Nucleus accumbens (tissue), 56 donors: ENCODE measurements around the gene ATP6V1G3.
"Not testable (repeated sequence)": the region's sequence is repeated elsewhere in the genome, so short reads cannot be mapped to it uniquely, and the experiment has no call there.

Experiments used
- DNase-seq, 56 donors: peaks; one replicate each; lab custom pipeline; 2025; lab: John Stamatoyannopoulos, UW

Gene ATP6V1G3

DNA sequence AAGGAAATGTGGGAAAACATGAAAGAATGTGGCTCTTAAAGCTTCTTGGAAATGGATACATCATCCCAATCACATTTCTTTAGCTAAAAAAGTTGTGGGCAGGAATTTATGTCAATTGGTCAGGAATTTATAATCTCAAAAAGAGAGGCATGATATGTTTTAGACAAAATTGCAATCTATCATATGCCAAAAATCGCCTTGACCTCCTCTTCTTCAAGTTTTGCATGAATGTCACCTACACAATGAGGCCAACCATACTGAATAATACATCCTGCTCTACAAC is 42.4 kb downstream of the ATP6V1G3 start:
- no peak for DNase-seq

DNA sequence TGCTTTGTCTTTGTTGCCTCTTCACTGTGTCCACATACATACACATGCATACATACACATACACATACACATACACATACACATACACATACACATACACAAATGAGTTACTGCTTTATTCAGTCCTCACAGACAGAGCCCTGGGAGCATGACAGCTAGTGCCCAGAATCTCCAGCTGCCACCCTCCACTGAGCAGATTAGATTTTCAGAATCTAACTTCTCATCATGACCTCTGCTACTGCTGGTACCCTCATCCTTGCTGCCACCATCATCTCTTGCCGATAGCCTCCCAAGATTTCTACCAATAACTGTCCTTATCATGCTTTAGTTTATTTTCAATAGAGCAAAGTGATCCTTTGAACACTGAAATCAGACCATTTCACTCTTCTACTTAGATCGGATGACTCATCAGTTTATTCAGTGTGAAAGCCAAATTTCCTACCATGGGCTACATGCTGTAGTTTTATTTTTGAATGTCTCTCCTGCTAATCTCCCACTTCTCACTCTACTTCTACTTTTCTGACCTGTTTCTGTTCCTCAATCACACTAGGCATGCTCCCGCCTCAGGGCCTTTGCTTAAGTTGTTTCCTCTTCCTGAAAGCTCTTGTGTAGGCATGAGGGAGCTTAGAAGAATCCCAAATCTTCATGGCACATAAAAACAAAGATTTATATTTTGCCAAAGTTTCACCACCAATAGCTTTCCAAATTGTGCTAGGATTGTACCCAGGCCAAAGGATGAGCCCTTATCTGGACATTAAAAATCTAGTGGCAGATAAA is 43.0 kb downstream of the ATP6V1G3 start:
- DNase-seq: peak in 1 of 56 donors; percentile 5

DNA sequence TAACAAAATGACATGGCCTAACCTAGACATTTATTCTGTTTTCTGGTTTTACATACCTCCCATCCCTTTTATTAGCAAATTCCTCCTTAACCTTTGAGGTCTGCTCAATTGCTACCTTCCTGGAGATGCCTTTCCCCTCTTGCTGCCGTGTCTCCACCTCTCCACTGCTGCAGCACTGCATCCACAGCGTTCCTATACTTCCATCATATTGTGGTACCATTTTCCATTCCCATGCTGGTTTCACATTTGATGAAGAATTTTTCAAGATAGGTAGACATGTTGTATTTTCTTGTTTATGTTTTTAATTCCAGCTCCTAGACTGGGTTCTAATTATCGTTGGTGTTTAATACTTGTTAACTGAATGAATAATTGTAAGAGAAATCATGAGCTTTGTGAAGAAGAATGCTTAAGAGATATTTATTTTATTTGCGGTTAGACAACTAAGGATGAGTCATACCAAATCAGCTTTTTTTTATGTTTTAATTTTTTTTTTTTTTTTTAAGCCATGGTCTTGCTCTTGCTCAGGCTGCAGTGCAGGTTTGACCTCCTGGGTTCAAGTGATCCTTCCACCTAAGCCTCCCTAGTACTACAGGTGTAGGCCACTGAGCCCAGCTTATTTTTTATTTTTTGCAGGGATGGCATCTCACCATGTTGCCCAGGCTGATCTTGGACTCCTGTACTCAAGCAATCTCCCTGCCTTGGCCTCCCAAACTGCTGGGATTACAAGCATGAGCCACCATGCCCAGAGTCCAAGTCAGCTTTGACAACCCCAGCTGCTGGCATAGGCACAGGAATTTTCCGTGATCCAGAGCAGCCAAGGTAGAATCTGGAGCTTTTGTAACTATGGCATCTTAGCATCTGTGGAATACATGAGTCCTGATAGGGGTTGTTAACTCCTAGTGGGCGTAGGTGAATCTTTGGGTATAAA is 44.0 kb downstream of the ATP6V1G3 start:
- no peak for DNase-seq

DNA sequence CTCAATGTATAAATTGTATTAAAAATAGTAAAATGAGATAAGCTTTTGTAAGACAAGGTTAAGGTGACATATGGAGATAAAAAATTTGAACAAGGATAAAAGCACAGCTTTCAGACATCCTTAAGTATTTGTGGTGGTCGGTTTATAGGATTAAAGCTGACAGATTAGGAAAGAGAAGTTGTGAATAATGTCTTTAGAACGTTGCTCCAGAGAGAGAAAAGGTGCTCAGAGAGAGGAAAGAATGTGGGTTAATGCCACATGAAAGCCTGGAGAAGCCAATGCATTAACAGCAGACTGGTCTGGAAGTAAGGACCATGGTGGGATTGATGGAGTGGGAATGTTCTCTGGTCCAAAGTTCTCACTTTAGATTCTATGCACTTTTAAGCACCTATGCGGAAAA is 44.8 kb downstream of the ATP6V1G3 start:
- no peak for DNase-seq

DNA sequence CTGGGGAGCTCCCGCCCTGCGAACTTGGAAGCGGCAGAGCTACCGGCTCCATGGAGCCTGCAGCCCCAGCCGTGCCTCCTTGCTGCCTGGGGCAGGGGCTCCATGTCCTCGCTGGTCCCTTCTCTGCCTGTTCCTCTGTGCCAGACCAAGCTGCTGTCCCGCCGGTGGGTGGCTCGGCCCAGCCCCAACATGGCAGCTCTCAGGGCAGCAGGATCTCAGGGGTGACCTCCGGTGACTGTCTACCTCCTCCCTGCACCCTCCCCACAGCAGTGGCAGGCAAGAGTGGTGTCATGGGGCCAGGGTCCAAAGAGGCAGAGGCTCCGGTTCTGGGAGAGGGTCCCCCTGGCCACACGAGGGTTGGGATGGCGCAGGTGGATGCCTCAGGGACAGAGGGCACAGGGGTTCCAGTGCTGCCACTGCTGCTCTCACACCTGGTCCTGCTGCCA is 45.8 kb downstream of the ATP6V1G3 start:
- no peak for DNase-seq

DNA sequence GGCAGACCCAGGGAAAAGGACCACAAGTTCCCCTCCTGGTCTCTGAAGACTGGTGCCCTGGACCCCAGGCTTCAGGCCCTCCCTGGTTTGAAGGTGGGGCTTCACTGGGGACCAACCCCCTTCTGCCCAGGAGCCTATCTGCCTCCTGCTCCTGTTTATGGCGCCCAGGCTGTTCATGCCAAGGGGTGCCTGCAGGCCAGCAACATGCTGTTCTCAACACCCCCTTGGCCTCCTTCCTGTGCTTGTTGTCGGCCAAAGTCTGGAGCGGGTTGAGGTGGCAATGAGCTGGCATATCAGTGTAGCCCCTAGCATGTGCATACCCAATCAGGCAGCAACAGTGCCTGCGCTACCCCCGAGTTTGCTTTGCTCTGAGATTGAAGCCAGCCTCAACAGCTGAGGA is 46.3 kb downstream of the ATP6V1G3 start:
- DNase-seq: no peak

DNA sequence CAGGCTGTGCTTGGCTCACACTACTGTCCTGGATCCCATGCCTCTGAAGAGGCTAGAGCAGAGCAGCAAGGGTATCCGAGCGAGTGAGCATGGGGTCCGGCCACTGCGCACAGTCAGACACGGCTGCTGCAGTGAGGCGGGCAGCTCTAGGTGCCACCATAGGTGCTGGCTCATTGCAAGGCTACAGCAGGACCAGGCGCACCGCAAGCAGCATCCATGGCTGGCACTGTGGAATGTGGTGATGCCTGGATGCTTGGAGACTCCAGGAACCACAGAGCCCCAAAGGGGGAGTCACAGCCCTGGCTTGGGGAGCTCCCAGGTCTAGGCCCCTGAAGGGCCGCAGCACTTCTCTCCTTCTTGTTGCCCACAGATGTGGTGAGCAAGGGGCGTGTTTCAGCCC is 47.2 kb downstream of the ATP6V1G3 start:
- no peak for DNase-seq

DNA sequence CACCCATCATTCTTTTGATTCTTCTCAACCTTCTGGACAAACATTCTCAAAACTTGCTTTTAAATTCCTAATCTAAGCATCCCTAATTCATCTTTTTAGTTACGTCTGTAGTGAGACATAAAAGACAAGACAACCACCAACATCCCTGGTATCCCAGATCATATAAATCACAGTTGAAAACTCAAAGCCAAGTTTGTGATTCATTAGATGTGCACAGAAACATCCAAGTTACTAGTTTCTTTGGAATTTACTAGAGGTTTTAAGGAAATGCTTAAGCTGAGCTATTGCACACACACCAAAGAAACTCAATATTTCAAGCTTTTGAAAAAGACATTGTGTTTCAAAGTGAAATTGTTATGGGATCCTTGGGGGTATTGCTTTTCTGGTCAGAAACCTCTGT is 47.6 kb downstream of the ATP6V1G3 start:
- DNase-seq: no peak

DNA sequence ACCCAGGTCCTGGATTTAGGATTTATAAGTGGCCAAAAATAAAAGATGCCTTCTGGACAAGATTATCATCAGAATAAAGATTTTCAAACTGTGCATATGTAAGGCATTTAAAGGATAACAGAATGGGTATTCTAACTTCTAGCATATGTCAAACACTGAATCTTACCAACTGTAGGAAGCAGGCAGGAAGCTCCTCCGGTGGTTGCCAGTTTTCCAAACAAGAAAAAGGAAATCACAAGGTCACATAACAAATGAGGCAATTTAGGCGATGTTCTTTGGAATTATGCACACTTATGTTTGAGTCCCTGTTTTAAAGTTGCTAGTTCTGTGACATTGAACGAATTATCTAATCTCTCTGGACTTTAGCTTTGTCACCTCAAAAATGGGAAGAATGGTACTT is 48.9 kb downstream of the ATP6V1G3 start:
- DNase-seq: no peak

DNA sequence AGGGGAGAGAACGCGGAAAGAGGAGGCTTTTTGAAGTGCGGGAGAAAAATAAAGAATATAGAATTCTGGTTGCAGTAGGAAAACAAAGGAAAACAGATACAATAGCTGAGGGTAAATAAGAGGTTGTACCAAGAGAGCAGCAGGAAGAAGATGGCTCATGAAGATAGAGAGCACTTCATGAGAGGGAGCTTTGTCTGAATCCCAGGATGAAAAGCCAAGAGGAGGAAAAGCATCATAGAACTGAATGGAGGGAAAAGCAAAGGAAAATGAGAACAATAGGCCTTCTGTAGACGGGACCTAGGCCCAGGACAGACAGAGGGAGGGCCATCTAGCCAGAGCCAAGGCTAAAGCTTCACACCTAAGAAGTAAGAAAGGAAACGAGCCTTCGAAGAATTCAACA is 49.5 kb downstream of the ATP6V1G3 start:
- DNase-seq: no peak

DNA sequence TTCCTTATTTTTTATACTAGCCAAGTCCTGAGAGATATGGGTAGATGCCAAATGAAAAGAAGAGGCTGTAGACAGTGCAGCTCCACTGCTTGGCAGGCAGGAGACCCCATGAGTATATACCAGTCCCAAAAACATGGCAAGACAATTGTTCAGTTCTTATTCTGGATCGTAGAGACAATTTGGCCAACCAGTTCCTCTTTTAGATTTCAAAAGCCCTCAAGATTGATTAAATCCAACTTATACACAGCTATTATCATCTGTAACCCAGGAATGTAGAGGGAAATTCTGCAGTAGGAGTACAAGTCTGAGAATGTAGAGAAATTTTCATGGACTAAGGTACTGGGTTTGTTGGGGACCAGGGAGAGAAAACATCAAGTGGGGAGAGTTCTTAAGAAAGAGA is 50.3 kb downstream of the ATP6V1G3 start:
- no peak for DNase-seq

DNA sequence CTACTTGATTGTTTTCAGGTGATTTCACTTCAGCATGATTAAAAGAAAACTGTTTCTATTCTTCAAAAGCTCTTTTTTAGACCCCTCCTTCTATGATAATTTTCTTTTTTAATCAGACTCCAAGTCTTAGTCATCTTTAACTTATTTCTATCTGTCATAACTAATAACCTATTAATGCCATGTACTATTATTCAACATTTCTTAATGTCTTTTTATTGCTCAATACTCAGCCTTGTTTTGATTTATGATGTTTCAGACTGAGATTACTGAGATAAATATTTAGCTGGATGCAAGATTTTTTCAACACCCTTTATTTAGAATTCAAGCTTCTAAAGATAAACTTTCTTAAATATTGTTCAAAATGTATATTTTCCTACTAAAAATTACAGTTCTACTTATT is 53.6 kb downstream of the ATP6V1G3 start:
- DNase-seq: no peak

DNA sequence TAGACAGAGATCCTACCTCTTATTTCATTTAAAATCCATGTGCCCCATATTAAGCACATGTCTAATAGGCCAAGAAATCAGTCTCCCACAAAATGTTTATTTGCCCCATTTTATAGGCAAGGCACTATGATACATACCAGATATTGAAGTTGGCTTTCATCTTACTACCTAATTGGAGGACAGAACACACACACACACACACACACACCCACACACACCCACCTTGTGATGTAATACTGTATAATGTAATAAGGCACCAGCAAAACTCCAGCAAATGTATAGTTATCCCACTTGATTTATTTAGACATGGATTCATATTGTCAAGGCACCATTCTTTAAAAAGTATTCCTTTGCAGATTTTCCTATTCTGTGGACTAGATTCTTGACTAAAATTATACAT is 56.8 kb downstream of the ATP6V1G3 start:
- no peak for DNase-seq

DNA sequence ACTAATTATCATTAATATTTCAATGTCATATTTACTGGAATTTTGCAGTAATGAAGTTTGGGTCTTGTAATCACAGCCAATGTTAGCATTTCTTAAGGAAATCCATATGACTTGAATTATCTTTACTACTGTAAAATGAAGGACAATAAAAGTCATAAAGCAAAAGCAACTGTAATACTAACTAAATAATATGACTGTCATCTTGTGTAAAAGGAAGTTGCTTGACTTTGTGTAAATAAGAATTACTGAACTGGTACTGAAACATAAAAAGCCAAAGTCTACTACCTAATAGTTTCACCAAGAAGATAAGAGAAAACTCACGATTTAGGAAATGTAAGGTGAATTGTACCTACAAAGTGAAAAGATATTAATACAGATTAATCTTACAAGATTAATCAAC is 57.5 kb downstream of the ATP6V1G3 start:
- DNase-seq: no peak

DNA sequence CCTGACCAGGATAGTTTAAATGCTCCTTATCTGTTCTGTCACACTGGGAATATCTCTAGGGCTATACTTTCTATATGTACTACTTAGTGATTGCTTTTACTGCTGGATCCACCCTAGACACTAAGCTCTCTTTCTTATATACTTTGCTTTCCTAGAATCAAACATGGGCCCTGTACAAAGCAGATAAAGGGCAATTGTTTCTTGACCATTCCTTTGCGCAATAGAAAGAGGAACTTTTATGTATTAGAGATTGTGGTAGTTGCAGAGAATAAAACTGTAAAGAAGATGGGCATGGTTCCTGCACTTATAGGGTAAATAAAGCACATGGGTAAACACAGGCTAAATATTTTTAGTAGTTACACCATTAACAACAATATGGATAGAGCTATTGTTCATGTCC is 58.8 kb downstream of the ATP6V1G3 start:
- DNase-seq: no peak

DNA sequence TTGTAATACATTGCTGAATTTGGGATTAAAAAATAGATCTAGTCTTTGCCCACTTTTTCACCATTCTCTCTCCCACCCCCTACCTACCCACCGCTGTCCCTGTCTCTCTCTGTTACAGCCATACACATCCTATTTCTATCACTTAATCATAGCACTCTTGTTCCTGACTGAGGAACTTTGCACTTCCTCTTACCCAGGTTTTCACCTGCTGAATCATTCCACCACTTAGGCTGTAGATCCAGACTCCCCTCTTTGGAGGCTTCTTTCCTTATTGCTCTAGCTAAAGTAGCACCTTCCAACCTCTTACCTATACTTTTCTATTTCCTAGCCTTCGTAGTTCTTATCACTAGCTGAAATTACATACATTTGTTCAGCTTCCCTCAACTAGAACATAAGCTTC is 59.6 kb downstream of the ATP6V1G3 start:
- no peak for DNase-seq

DNA sequence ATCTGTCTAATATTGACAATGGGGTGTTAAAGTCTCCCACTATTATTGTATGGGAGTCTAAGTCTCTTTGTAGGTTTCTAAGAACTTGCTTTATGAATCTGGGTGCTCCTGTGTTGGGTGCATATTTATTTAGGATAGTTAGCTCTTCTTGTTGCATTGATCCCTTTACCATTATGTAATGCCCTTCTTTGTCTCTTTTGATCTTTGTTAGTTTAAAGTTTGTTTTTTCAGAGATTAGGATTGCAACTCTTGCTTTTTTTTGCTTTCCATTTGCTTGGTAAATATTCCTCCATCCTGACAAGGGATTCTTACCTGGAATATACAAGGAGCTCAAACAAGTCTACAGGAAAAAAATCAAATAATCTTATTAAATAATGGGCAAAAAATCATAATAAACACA is 63.1 kb downstream of the ATP6V1G3 start:
- DNase-seq: not testable (repeated sequence)
